ENCODE measurements around the gene HYAL4.
"Not testable (repeated sequence)": the region's sequence is repeated elsewhere in the genome, so short reads cannot be mapped to it uniquely, and the experiment has no call there.

Gene HYAL4

DNA sequence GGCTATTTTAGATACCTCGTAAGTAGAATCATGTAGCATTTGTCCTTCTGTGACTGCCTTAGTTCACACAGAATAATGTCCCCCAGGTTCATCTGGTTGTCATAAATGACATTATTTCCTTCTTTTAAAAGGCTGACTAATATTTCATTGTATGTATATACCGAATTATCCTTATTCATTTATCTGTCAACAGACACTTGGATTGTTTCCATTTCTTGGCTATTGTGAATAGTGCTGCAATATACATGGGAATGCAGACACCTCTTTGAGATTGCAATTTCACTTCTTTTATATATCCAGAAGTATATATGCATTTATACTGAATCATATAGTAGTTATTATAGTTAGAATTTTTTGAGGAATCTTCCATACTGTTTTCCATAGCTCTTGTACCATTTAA, 24.1 kb upstream of the HYAL4 start:
- H3K9ac ChIP-seq (ENCODE audit: low read length), result no peak overlapping the region
- no peaks in the 10 kb centered on the region for H3K36me3 ChIP-seq (ENCODE audit: control insufficient read depth, insufficient read depth, low read length)
- no peak overlapping the region for H3K4me3 ChIP-seq (ENCODE audit: low read length)
- H3K4me1 ChIP-seq (ENCODE audit: control insufficient read depth, insufficient read depth, low read length), result peaks cover 10% of the 10 kb centered on the region
- no peaks in the 10 kb centered on the region for H3K27me3 ChIP-seq (ENCODE audit: control insufficient read depth, insufficient read depth, low read length)
- H3K9me3 ChIP-seq (ENCODE audit: control insufficient read depth, low read length), result no peaks in the 10 kb centered on the region

DNA sequence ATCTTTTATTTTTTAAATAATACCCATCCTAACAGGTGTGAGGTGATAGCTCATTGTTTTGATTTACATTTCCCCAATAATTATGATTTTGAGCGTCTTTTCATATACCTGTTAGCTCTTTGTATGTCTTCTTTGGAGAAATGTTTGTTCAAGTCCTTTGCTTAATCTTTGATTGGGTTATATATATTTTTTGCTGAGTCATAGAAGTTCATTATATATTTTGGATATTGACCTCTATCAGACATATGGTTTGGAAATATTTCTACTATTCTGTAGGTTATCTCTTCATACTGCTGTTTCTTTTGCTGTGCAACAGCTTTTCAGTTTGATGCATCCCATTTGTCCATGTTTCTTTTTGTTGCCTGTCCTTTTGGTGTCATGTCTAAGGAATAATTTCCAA, 23.6 kb upstream of the HYAL4 start:
- Histone ChIP-seq H3K4me1 (ENCODE audit: control insufficient read depth, insufficient read depth, low read length) (peaks cover 10% of the 10 kb centered on the region), H3K36me3 (ENCODE audit: control insufficient read depth, insufficient read depth, low read length) (no peaks in the 10 kb centered on the region), H3K9me3 (ENCODE audit: control insufficient read depth, low read length) (no peaks in the 10 kb centered on the region), H3K27me3 (ENCODE audit: control insufficient read depth, insufficient read depth, low read length) (no peaks in the 10 kb centered on the region), H3K9ac (ENCODE audit: low read length) (no peak overlapping the region), H3K4me3 (ENCODE audit: low read length) (no peak overlapping the region)

DNA sequence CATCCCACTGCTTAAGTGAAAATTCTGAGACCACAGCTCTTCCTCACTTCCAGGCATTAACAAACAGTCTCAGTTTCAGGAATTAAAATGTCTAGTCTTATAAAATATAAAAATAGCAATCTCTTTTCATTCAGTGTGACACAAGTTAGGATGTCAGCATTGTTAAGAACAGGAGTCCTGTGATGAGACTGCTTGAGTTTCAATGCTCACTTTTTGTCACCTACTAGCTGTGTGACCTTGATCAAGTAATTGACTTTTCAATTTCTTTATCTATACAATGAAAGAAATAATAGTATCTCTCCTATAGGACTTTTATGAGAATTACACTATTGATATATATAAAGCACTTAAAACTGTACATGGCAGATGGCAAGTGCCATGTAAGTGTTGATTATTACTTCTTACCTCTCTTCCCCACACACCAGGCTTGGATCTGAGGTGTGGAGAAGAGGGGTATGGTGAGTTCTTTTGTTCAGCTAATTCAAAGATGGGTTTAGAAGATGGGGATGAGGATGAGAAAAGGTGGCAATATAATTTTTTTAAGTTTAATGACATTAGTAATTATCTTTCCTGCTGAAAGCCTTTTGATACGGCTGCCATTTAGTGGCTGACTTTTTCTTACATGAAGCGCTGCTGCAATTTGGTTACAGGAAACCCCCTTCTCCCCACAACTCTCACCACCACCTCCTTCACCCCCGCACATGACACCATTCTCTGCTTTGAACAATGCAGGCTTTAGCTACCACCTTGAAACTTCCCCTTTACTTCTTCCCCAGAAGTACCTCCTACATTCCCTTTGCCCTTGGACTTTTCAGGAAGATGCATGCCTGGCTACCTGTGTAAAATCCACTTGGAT, 20.8 kb upstream of the HYAL4 start:
- no peaks in the 10 kb centered on the region for H3K36me3 ChIP-seq (ENCODE audit: control insufficient read depth, insufficient read depth, low read length)
- no peak overlapping the region for H3K9ac ChIP-seq (ENCODE audit: low read length)
- peaks cover 10% of the 10 kb centered on the region for H3K4me1 ChIP-seq (ENCODE audit: control insufficient read depth, insufficient read depth, low read length)
- H3K9me3 ChIP-seq (ENCODE audit: control insufficient read depth, low read length), result no peaks in the 10 kb centered on the region
- no peak overlapping the region for H3K4me3 ChIP-seq (ENCODE audit: low read length)
- no peaks in the 10 kb centered on the region for H3K27me3 ChIP-seq (ENCODE audit: control insufficient read depth, insufficient read depth, low read length)

DNA sequence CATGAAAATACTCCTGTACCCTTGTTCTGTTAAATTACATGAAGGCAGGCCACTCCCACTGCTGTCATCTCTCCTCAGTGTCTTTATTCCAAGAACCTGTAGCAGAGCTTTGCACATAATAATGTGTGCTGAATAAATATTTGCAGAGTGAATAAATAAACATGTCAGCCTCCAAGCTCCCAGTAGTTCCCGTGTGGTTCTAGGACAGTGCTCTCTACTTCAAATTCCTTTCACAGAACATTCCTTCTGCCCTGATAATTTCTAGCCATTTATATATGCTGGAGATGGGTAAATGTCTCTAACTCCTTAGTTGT, 20.3 kb upstream of the HYAL4 start:
- H3K9ac ChIP-seq (ENCODE audit: low read length), result no peak overlapping the region
- H3K27me3 ChIP-seq (ENCODE audit: control insufficient read depth, insufficient read depth, low read length), result no peaks in the 10 kb centered on the region
- H3K4me3 ChIP-seq (ENCODE audit: low read length), result no peak overlapping the region
- no peaks in the 10 kb centered on the region for H3K36me3 ChIP-seq (ENCODE audit: control insufficient read depth, insufficient read depth, low read length)
- no peaks in the 10 kb centered on the region for H3K9me3 ChIP-seq (ENCODE audit: control insufficient read depth, low read length)
- peaks cover 10% of the 10 kb centered on the region for H3K4me1 ChIP-seq (ENCODE audit: control insufficient read depth, insufficient read depth, low read length)

DNA sequence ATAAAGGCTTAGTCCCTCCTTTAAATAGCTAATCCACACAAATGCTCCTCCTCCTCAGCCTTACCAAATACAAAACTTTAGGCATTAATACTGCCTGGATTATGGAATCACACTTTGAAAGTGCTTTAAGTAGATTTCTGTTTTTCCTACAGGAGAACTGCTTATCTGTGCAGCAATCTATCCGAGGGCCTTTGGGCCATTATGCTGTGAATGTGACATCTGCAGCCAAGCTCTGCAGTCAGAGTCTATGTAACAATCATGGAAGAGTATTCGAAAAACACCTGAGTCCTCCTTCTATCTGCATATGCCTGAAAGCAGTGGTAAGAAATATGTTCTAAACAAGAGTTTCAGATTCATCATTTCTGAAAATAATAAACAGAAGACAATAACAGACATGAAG, 16.2 kb upstream of the HYAL4 start:
- no peaks in the 10 kb centered on the region for H3K27me3 ChIP-seq (ENCODE audit: control insufficient read depth, insufficient read depth, low read length)
- no peak overlapping the region for H3K9ac ChIP-seq (ENCODE audit: low read length)
- no peaks in the 10 kb centered on the region for H3K9me3 ChIP-seq (ENCODE audit: control insufficient read depth, low read length)
- peaks cover 10% of the 10 kb centered on the region for H3K4me1 ChIP-seq (ENCODE audit: control insufficient read depth, insufficient read depth, low read length)
- no peaks in the 10 kb centered on the region for H3K36me3 ChIP-seq (ENCODE audit: control insufficient read depth, insufficient read depth, low read length)
- H3K4me3 ChIP-seq (ENCODE audit: low read length), result no peak overlapping the region

DNA sequence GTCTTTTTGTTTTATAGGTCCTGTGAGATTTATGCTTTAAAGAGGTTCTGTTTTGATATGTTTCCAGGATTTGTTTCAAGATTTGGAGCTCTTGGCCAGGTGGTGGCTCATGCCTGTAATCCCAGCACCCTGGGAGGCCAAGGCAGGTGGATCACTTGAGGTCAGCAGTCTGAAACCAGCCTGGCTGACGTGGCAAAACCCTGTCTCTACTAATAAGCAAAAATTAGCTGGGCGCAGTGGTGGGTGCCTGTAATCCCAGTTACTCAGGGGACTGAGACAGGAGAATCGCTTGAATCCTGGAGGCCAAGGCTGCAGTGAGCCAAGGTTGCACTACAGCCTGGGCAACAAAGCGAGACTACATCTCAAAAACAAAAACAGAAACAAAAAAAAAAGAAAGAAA, 8.3 kb upstream of the HYAL4 start:
- no peak overlapping the region for H3K4me3 ChIP-seq (ENCODE audit: low read length)
- H3K4me1 ChIP-seq (ENCODE audit: control insufficient read depth, insufficient read depth, low read length), result no peaks in the 10 kb centered on the region
- H3K9ac ChIP-seq (ENCODE audit: low read length), result no peak overlapping the region
- H3K36me3 ChIP-seq (ENCODE audit: control insufficient read depth, insufficient read depth, low read length), result no peaks in the 10 kb centered on the region
- no peaks in the 10 kb centered on the region for H3K9me3 ChIP-seq (ENCODE audit: control insufficient read depth, low read length)
- no peaks in the 10 kb centered on the region for H3K27me3 ChIP-seq (ENCODE audit: control insufficient read depth, insufficient read depth, low read length)

DNA sequence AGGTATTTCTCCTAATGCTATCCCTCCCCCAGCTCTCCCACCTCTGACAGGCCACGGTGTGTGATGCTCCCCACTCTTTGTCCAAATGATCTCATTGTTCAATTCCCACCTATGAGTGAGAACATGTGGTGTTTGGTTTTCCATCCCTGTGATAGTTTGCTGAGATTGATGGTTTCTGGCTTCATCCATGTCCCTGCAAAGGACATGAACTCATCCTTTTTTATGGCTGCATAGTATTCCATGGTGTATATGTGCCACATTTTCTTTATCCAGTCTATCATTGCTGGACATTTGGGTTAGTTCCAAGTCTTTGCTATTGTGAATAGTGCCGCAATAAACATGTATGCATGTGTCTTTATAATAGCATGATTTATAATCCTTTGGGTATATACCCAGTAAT, 5.9 kb upstream of the HYAL4 start:
- not testable (repeated sequence) for H3K4me1 ChIP-seq (ENCODE audit: control insufficient read depth, insufficient read depth, low read length); H3K36me3 ChIP-seq (ENCODE audit: control insufficient read depth, insufficient read depth, low read length); H3K9ac ChIP-seq (ENCODE audit: low read length); H3K4me3 ChIP-seq (ENCODE audit: low read length); H3K27me3 ChIP-seq (ENCODE audit: control insufficient read depth, insufficient read depth, low read length); H3K9me3 ChIP-seq (ENCODE audit: control insufficient read depth, low read length)

DNA sequence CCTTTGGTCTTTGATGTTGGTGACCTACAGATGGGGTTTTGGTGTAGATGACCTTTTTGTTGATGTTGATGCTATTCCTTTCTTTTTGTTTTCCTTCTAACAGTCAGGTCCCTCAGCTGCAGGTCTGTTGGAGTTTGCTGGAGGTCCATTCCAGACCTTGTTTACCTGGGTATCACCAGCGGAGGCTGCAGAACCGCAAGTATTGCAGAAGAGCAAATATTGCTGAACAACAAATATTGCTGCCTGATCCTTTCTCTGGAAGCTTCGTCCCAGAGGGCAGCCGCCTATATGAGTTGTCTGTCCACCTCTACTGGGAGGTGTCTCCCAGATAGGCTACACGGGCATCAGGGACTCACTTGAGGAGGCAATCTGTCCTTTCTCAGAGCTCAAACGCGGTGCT, 827 bp upstream of the HYAL4 start:
- not testable (repeated sequence) for H3K4me3 ChIP-seq (ENCODE audit: low read length); H3K27me3 ChIP-seq (ENCODE audit: control insufficient read depth, insufficient read depth, low read length); H3K9ac ChIP-seq (ENCODE audit: low read length); H3K36me3 ChIP-seq (ENCODE audit: control insufficient read depth, insufficient read depth, low read length); H3K9me3 ChIP-seq (ENCODE audit: control insufficient read depth, low read length)
- H3K4me1 ChIP-seq (ENCODE audit: control insufficient read depth, insufficient read depth, low read length), result peaks cover 13% of the 10 kb centered on the region

DNA sequence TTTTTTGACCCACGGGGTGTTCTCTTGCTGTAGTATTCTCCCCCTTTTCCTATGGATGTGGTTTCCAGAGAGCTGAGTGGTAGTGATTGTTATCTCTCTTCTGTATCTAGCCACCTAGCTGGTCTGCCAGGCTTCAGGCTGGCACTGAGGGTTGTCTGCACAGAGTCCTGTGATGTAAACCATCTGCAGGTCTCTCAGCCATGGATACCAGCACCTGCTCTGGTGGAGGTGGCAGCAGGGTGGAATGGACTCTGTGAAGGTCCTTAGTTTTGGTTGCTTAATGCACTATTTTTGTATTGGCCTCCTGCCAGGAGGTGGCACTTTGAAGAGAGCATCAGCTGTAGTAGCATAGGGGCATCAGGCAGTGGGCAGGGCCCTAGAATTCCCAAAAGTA, 851 bp downstream of the HYAL4 start:
- no peaks in the 10 kb centered on the region for H3K27me3 ChIP-seq (ENCODE audit: control insufficient read depth, insufficient read depth, low read length)
- H3K4me3 ChIP-seq (ENCODE audit: low read length), result no peak overlapping the region
- peaks cover 13% of the 10 kb centered on the region for H3K4me1 ChIP-seq (ENCODE audit: control insufficient read depth, insufficient read depth, low read length)
- H3K9ac ChIP-seq (ENCODE audit: low read length), result no peak overlapping the region
- no peaks in the 10 kb centered on the region for H3K36me3 ChIP-seq (ENCODE audit: control insufficient read depth, insufficient read depth, low read length)
- H3K9me3 ChIP-seq (ENCODE audit: control insufficient read depth, low read length), result no peaks in the 10 kb centered on the region

DNA sequence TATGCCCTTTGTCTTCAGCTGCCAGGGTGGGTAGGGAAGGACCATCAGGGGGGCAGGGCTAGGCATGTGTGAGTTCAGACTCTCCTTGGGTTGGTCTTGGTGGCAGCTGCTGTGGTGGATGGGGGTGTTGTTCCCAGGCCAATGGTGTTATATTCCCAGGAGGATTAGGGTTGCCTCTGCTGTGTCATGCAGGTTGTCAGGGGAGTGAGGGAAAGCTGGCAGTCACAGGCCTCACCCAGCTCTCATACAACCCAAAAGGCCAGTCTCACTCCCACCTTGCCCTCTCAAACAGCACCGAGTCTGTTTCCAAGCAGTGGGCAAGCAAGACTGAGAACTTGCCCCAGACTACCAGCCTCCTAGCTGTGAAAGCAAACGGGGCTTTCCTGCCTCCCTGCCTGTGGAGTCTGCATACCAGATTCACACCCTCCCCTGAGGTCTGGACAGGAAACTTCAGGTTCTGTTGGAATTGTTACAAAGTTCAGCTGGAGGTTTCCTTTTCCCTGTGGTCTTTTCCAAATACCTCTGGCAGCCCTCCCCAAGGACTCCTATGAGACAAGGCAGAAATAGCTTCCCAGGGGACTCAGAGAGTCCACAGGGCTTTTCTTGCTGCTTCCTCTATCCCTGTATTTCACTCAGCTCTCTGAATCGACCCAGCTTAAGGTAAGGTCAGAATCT, 1.4 kb downstream of the HYAL4 start:
- peaks cover 13% of the 10 kb centered on the region for H3K4me1 ChIP-seq (ENCODE audit: control insufficient read depth, insufficient read depth, low read length)
- no peaks in the 10 kb centered on the region for H3K36me3 ChIP-seq (ENCODE audit: control insufficient read depth, insufficient read depth, low read length)
- H3K27me3 ChIP-seq (ENCODE audit: control insufficient read depth, insufficient read depth, low read length), result no peaks in the 10 kb centered on the region
- H3K4me3 ChIP-seq (ENCODE audit: low read length), result no peak overlapping the region
- no peak overlapping the region for H3K9ac ChIP-seq (ENCODE audit: low read length)
- H3K9me3 ChIP-seq (ENCODE audit: control insufficient read depth, low read length), result no peaks in the 10 kb centered on the region

DNA sequence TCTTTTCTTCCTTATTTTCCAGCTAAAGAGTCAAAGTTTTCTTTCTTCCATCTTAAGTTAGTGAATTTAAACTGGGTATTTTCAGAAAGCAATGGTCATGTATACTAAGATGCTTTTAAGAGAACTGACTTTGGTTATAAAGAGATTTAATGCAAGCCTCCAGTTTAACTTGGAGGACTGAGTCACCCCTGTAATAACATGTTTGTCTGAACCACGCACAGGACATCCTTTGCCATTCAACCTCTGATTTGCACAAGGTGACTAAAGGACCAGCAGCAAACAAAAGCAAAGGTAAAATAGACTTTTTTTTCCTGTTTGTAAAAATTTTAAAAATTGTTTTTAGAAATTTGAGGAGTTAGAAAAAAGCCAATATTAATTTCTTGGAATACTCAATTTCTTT, 2.9 kb downstream of the HYAL4 start:
- no peak overlapping the region for H3K4me3 ChIP-seq (ENCODE audit: low read length)
- H3K9ac ChIP-seq (ENCODE audit: low read length), result no peak overlapping the region
- H3K36me3 ChIP-seq (ENCODE audit: control insufficient read depth, insufficient read depth, low read length), result no peaks in the 10 kb centered on the region
- no peaks in the 10 kb centered on the region for H3K27me3 ChIP-seq (ENCODE audit: control insufficient read depth, insufficient read depth, low read length)
- no peaks in the 10 kb centered on the region for H3K9me3 ChIP-seq (ENCODE audit: control insufficient read depth, low read length)
- peaks cover 13% of the 10 kb centered on the region for H3K4me1 ChIP-seq (ENCODE audit: control insufficient read depth, insufficient read depth, low read length)

DNA sequence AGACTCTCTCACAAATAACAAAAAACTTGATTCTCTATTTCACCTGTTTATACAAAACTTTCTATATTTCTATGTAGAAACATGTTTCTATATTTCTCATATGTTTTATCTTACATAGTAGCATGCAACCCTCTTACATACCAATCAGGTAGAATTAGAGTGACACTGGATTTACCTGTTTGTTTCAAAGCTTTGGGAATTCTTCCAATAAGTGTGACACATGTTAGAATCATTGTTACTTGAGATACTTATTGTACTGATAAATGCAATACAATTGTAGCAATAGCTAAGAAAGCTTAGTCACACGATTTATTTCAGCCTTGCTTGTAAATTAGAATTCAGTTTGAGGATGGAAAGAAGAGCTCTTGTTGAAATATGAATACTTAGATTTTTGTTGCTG, 4.9 kb downstream of the HYAL4 start:
- H3K27me3 ChIP-seq (ENCODE audit: control insufficient read depth, insufficient read depth, low read length), result no peaks in the 10 kb centered on the region
- H3K36me3 ChIP-seq (ENCODE audit: control insufficient read depth, insufficient read depth, low read length), result no peaks in the 10 kb centered on the region
- H3K9ac ChIP-seq (ENCODE audit: low read length), result no peak overlapping the region
- H3K9me3 ChIP-seq (ENCODE audit: control insufficient read depth, low read length), result no peaks in the 10 kb centered on the region
- H3K4me3 ChIP-seq (ENCODE audit: low read length), result no peak overlapping the region
- peaks cover 9% of the 10 kb centered on the region for H3K4me1 ChIP-seq (ENCODE audit: control insufficient read depth, insufficient read depth, low read length)
